ENCODE results near the gene KCNJ6.
A peak's percentile ranks its signal among the peaks of the same experiment; 100 is the strongest.

KCNJ6 gene

DNA sequence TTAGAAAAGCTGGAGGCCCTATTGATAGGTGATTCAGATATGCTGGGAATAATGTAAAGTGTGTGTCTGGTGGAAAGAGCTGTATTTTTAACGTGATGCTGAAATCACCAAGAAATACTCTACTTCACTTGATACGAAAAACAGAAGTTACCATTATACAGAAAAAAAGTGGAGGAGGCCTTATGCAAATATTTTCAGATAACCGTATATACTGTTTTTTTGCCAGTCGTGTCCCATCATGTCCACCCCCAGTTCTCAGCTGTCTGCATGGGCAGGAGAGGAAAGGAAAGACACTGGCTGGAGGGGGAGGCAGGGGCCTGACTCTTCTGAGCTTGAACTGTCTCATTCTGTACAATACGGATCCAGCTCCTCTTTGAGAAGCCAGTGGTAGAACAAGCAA lies 51.1 kb downstream of the KCNJ6 start:
- DNase-seq (ENCODE audit: low spot score): peak; percentile 26

DNA sequence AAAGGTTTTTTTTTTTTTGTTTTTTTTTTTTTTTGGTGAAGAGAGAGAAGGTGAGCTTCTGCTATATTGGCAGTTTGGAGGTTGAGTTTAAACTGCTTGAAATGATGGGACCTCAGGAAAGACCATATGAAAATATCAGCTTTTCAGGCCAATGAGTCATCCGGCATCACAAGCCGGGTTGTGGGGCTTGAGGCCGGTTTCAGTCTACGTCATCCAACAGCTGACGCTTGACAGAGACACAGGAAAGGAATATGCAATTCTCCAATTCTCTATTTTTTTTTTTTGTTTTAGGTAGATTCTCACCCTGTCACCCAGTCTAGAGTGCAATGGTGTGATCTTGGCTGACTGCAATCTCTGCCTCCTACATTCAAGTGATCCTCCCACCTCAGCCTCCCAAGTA lies 52.4 kb downstream of the KCNJ6 start:
- no peak for DNase-seq (ENCODE audit: low spot score)

DNA sequence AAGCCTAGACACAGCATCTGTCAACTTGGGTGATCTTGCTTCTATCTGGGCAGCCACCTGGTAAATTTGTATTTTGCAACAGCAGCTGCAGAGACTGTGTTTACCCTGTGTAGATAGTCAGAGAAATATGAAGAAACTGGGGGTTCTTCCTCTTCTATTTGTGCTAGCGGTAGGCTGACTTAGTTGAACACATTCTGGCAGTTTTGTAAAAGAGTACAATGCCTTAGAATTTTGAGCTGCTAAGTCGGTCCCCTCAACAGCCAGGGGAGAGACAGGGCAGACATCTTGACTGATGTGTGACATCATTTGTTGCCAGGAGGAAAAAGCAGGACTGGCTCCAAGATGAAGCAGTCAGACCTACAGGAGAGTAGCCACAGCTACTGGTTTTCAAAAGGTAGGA lies 53.7 kb downstream of the KCNJ6 start:
- DNase-seq (ENCODE audit: low spot score): no peak

DNA sequence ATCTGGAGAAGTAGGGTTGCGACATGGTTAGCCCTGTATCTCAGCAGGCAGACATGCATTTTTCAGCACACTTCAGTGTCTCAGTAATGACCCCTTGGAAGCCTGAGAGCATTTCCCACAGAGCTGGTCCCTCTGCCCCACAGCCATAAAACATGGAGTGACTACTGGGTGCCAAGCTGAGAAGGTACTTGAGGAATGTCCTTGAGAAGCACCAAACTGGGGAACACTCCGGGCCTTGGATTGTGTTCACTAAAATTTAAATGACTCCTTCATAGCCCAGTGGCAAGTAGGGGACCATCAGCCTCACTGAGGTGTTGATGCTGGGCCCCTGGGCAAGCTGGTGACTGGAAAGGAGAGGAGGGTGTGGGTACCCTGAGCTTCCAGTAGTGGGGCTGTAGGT lies 54.7 kb downstream of the KCNJ6 start:
- DNase-seq (ENCODE audit: low spot score): no peak

DNA sequence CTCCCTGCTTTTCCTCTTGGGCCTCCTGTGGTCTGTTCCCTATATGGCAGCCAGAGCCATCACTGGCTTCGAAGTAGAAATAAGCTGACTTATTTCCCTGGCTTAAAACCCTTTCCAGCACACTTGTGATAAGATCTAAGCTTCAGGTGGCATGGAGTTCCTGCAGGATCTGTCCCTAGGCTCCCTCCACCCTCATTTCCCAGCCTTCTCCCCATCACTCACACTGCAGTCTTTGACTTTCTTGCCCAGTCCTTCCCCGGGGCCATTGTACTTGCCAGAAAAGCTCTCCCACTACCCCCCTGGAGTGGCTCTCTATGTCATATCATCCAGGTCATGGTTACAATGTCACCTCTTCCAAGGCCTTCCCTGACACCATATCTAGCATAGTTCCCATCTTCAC lies 55.8 kb downstream of the KCNJ6 start:
- DNase-seq (ENCODE audit: low spot score): no peak

DNA sequence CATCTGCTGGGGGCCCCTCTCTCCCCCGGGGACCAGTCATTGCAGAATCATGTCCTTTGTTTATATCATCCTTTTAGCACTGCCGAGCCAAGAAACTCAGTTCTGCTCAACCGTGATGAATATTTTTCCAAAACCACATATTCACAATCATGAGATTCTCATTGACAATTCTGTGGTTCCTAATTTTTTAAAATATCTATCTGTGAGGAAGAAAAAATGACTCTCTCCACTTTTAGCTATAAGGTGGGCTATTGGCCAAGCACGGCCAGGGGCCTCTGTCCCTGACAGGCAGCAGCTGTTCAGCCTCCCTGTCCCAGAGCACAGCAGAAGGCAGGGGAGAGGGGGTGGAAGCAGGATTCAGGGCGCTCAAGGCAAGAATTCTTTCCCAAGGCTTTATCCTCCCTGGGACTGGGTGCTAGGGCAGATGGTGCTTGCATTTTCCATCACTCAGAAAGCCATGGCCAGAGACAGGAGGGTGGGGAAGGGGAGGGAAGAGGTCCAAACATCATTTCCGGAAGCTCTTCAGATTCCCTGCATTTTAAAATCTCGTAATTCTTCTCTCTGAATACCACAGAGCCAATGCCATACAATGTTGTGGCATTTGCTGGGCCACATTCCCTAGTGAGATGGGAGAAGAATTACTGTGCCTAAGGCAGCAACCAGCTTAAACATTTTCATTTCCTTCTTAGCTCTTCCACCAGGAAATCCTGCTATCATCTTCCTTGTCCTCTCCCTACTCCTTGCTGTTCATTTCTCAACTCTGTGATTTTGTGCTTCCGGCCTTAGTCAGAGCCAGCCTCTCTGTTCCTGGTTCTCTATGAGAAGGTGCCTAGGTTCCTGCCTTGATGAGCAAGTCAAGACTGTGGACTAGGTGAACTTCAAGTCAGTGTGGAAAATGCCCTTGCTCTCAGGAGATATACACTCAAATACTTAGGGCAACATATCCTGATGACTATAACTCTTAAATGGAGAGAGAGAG lies 60.3 kb downstream of the KCNJ6 start:
- no peak for DNase-seq (ENCODE audit: low spot score)

DNA sequence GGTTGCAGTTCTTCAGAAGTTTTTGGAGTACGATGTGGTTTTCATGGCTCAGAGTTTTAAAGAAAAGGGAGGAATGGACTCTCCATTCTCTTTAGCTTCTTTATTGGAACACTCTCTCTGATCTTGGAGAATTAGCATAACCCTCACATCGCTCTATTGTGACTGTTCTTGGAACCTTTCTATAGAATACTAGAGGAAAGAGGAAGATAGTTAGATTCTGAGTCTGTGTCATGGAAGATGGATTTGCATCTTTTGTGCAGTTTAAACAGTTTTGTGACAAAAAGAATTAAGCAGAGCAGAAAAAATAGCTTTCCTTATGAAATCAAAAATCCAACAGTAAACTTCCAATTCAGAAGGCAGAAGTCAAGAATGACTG lies 61.0 kb downstream of the KCNJ6 start:
- DNase-seq (ENCODE audit: low spot score): no peak

DNA sequence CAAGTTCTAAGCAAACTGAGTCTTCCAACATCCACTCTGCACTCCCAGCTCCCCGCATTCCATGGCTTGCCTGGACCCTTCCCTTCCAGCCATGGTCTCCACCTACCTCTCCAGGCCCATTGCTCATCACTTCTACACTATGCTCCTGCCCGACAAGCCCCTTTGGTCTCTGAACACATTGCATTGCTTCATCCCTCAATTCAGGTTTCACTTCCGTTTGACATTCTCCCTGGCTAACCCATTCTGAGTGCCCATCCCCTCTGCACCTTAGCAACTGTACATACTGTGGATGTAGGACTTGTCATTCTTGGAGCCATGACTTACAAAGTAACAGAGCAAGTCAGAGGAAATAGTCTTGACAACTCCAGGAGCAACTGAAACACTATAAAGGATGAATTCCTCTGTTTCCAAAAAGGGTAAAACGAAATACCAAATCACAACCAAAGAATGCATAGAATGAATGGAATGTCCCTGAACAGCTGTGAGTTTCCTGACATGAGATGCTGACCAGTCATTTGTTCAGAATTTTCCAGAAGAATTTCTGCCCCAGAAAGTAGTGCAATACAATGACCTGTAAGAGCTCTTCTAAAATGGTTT lies 66.7 kb downstream of the KCNJ6 start:
- no peak for DNase-seq (ENCODE audit: low spot score)

DNA sequence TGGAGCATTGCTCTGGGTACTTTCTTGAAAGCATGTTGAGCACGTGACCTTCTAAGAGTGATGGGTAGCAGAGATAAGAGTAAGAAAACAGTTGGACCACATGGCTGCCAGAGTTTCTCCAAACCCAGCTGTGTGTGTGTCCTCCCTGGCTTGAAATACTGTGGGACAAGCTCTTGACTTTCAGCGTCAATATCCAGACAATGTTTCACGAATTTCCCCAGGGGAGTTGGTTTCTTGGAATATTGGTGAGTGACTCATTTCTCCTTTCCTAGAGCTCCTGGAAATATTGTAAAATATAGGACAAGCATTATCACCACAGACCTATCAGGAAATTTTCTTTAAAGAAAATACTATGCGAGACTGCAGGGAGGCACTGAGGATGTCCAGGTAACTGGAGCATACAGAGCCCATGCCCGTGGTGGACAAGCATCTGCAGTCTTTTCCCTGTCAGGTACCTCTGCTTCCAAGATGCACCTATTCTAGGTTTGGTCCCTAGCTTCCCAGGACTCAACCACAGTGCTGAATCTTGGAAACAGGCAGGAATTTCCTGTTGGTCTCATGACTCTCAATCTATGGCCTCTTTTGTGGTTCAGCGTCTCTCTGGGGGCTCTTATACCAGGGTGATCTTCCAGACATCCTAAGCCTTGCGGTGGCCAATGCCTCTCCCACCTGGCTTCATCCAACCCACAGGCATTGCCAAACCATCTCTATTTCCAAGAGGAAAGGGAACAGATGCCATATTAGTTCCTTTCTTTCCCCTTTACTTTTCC lies 67.4 kb downstream of the KCNJ6 start:
- no peak for DNase-seq (ENCODE audit: low spot score)

DNA sequence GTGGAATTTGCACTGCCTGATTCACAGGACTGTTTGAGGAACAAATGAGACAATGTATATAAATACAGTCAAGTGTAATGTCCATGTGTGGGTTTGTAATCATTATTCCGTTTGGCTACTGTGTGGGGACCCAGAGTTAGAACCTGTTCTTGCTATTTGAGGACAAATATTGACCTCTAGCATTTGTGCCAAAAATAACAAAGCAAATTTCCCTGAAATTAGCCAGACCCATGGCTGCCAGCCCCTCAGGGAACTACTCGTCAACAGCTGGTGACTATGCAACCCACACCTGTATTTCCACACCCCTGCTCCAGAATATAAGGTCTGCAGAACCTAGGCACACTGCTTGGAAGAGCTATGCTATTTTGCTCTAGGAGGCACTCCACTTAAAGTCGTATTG lies 70.7 kb downstream of the KCNJ6 start:
- no peak for DNase-seq (ENCODE audit: low spot score)

DNA sequence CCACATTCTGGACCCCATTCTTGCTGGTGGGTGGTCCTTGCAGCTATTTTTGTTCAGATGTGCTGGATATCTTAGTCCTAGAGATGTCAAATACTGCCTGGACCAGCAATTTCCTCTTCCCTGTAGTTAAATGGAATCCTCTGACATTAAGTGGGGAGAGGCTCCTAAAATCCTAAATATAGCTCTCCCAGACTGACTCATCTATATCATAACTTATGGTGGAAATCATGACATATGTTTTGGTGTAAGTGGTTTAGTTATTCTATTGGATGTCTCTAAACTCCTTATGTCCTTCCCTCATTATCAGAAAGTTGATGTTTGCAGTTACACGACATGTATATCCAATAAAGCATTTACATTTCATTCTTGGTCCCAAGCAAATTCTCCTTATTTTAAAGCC lies 73.1 kb downstream of the KCNJ6 start:
- no peak for DNase-seq (ENCODE audit: low spot score)

DNA sequence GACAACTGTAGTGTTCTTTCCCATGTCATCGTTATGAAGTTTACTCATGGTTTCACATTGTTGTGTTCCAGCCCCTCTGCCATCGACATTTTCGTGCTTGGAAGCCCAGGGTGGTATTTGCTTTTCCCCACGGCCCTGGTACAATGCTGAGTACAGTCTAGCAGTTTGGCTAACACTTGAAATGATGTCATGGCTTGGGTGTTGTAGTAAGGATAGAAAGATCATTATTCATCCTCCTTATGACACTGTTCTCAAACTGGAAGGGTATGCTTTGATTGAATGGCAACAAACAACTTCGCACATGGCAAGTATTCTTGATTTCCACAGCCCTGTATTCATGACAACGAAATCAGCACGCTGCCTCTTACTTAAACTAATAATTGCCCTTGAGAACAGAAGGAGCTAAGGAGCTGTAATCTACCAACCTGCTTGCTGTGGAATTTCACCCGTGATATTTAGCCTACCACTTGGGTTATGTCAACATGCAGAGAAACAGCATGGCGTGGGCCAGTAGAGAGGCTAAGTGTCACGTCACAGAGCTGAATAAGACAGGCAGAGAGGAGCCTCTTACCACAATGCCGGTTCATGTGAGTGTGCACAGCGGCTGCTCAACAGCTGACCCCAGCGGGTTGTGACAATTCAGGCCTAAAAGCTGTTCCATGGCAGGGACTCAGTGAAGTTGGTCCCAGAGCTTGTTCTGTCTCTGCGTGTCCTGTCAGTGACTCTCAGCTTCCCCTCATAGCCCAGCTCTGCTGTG lies 73.9 kb downstream of the KCNJ6 start:
- no peak for DNase-seq (ENCODE audit: low spot score)

DNA sequence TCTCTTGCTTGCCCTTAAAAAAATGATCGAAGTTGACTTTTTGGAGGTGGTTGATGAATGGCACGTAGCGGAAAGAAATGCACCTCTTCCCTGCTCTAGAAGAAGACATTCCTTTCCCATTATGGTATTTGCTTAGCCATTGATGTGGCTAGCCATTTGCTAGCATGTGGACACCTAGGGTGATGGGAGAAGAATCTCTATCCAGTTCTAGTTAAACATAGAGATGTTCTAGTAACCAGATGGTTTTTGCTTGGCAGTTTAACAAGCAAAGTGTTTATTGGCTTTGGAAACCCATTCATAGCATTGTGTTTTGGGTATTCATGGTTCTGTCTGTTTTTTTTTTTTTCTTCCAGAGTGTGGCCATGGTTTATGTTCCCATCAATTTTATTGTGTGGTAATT lies 78.9 kb downstream of the KCNJ6 start:
- DNase-seq (ENCODE audit: low spot score): no peak

DNA sequence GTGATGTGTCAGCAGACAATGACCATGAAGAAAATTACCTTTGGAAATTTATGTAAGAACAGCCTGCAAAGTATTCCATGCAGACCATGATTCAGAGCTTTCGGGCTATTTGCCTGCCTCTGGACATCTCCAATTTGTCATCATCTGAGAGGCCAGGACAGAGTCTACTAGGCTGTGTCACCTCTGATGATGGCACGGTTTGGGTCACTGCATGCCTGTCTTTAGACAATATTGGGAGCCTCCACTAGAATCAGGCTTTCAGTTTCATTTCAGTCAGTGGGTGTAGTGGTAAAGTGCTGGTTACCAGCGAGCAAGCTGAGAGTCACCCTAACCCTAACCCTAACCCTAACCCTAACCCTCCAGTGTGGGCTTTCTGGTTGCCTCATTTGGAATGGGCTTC lies 80.8 kb downstream of the KCNJ6 start:
- no peak for DNase-seq (ENCODE audit: low spot score)

DNA sequence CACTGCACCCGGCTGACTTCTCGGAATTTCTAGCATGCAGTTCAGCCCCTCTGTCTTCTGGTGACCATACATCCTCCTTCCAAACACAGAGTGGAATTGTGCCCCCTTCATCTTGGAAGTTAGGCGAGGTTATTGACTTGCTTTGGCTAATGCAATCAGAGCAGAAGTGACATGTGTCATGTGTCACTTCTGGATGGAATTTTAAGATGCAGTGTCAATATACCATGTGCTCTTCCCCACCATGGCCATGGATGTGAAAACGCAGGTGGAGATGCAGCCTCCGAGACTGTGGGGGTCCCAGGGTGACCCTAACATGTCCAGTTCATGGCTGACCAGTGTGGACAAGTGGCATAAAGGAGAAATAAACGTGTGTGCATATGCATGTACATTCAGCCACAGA lies 83.0 kb downstream of the KCNJ6 start:
- no peak for DNase-seq (ENCODE audit: low spot score)

DNA sequence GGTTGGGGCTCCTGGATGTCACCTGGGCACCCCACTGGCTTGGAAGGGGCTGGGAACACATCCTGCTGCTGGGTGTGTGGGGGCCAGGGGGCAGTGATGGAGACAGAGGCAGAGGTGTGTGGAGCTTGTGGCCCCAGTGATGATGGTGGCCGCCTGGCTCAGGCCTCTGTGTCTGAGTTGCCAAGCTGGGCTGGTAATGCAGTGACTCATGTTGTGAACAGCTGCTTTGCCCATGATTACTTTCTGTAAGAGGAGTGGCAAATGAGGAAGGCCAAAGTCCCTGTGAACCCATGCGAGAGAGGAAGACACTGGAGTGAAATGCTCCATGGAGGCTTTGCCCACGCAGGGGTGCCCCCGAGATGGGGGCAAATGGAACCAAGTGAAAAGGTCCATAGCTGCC lies 86.8 kb downstream of the KCNJ6 start:
- DNase-seq (ENCODE audit: low spot score): no peak

DNA sequence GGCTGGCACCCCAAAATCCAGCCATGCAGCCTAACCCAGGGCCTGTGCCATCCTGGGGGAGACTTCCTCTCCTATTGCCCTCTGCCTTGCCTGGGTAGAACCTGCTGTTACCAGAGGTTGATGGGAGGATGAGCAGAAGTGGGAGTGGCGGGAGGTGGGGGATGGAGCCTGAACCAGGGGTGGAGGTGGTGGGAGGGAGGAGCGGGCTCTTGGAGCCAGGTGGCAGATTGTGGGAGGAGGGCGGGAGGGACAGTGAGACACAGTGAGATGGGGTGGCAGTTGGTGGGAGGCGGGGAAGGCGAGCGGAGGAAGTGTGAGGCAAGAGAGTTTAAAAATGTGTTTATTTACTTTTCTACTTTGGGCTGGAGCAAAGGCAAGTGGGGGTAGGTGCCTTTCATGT lies 87.3 kb downstream of the KCNJ6 start:
- no peak for DNase-seq (ENCODE audit: low spot score)

DNA sequence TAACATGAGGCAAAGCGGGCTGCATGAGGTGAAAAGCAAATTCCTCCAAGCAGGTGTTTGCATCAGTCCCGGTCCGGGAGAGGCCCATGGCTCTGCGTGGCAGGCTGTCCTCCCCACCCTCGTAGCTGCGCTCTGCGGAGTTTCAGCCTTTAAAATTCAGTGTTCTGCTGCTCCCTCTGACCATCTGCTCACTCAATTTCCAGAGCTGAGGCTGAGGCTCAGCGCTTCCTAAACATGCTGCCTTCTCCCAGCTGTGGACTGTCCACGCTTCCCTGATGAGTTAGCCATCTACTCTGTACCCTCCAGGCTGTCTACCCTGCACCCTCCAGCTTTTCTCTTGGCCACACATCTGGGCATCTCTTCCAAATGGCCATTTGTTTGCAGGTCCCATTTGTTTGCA lies 87.7 kb downstream of the KCNJ6 start:
- no peak for DNase-seq (ENCODE audit: low spot score)

DNA sequence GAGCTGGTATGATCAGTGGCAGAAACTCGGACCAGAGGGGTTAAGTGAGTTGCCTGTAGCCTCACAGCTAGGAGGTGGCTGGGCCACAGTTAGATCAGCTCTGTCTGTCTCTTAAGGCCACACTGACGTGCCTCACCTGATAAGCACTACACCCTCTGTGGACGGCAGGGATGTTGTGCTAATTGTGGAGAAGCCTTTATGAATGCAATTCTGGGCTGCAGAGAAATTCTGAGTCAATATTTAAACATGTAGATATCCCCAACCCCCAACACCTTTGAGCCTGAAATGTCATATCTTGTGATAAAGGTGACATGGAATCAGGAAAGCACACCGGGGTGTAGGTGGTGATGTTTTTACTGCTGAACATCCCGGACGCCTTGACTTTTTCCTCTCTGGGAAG lies 88.3 kb downstream of the KCNJ6 start:
- DNase-seq (ENCODE audit: low spot score): no peak

DNA sequence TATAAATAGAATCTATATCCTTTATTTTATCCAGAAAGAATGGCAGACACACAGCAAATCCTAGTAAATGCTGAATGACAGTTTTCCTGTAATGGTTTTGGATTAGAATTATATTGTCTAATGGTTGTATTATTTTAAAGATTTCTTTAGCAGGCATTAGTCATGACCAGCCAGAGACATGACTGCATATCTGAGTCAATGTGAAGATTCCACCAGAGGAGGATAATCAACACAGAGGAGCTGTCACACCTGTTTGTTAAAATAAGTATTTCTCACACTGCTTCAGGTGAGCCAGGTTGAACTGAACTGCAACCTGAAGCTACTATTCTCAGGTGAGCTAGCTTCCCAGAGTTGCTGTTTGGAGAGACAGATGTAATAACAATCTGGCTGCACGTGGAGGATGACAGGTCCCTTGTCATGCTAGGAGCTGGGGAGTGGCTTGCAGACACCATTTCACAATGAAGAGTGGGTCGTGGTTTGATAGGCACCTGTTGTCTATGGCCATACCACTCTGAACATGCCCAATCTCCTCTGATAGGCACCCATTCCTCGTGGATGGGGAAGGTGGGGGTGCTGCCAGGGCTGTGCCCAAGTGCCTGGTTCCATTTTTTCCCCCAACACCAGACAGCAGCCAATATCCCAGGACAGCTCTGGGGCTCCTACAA lies 94.3 kb downstream of the KCNJ6 start:
- no peak for DNase-seq (ENCODE audit: low spot score)

DNA sequence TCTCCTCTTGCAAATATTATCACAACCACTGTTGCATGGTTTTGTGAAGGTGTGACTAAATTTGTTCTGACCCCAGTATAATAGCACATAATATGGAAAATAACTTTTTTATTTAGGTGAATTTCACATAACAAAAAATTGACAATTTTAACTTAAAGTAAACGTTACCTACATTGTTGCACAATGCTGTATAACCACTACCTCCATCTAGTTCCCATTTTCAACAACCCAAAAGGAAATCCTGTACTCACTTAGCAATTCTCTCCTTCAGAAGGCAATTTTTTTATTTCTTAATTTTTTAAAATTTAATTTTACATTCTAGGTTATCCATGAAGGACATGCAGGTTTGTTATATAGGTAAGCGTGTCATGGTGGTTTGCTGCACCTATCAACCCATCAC lies 95.2 kb downstream of the KCNJ6 start:
- no peak for DNase-seq (ENCODE audit: low spot score)

DNA sequence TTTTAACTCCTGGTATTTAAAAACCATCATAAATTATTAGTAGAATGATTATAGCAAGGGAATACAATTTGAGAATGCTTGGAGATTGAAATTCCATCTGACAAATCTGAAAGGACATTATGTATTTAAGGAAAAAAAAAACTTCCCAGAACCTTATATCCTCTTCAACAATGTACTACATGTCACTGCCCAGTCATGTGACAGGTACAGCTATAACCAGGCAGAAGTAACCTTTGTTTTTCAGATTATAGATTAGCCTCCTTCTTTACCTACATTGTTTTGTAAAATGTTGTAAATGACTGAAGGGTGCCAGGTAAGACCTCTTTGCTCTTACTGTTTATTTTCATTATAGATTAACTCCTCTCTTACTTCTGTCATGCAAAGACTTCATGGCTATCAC lies 96.9 kb downstream of the KCNJ6 start:
- DNase-seq (ENCODE audit: low spot score): no peak
